NCI-H1417 (cell line): ENCODE measurements around the gene ATP2C2.
A peak's percentile ranks its signal among the peaks of the same experiment; 100 is the strongest.
"Not testable (repeated sequence)": the region's sequence is repeated elsewhere in the genome, so short reads cannot be mapped to it uniquely, and the experiment has no call there.

Experiments
- DNase-seq, 3 experiments: peaks; one replicate each; lab custom pipeline; 2025; lab: John Stamatoyannopoulos, UW

The ATP2C2 gene

DNA sequence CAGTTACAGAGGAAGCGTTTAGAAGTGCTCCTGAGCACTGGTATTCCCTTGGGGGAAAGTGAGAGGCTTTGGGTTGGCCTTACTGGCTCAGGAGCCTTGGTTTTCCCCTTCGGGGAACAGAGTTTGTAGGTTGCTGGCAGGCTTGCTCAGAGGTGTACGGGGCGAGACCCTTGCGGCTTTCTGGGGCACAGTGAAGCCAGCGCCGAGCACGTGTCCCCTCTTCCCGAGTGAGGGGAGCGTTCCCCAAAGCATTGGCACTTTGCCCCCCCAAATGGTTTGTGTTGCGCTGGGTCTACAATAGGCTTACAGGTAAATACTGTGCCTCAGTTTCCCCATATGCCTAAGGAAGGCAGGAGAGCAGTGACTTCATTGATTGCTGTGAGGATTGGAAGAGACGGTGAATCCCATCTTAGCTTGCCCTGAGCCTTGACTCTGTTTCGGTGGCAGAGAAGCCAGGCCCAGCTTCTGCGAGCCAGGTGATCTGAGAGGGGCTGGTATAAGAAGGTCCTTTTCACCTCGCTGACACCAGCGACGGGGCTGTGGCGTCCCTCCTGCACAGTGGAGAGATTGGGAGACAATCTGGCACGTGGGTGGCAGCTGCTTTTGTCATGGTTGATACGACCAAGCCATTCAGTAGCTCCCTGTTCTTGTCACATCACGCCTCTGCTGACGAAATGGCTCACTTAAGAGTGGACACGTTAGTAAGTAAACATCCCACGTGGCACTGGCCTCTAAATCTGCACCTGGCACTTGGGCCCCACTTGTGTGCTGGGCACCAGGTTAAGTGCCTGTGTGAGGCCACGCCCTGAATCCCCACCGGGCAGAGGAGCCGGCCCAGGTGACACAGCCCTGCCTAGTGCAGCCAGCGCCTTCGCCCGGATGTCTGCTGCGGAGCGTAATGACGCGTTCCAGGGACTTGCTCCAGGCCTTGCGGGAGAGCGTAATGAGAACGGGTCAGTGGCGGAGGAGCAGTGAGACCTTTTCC is 81.1 kb downstream of the ATP2C2 start:
- DNase-seq: peak; percentile 72 to 87 (median 84)

GRCh38 chr16:84450176-84450865 is 82.0 kb downstream of the ATP2C2 start:
- no peak for DNase-seq

DNA sequence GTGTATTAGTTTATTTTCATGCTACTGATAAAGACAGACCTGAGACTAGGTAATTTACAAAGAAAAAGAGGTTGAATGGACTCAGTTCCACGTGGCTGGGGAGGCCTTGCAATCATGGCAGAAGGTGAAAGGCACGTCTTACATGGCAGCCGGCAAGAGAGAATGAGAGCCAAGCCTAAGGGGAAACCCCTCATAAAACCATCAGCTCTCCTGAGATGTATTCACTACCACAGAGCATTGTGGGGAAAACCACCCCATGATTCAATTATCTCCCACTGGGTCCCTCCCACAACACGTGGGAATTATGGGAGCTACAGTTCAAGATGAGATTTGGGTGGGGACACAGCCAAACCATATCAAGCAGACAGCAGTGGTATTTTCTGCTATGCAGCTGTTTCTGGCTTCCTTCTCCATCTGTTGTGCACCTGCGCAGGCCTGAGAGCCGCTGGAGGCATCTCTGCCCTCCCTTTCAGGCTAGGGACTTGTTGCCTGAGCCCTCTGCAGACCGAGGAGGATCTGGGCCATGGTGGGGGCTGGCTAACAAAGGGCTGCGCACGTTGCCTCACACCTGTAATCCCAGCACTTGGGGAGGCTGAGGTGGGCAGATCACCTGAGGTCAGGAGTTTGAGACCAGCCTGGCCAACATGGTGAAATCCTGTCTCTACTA is 82.8 kb downstream of the ATP2C2 start:
- DNase-seq: not testable (repeated sequence)

- no peak for DNase-seq
Observed at GRCh38 chr16:84451781-84452180, 83.4 kb downstream of the ATP2C2 start.

- no peak for DNase-seq
Observed at GRCh38 chr16:84453061-84453752, 84.9 kb downstream of the ATP2C2 start.

DNA sequence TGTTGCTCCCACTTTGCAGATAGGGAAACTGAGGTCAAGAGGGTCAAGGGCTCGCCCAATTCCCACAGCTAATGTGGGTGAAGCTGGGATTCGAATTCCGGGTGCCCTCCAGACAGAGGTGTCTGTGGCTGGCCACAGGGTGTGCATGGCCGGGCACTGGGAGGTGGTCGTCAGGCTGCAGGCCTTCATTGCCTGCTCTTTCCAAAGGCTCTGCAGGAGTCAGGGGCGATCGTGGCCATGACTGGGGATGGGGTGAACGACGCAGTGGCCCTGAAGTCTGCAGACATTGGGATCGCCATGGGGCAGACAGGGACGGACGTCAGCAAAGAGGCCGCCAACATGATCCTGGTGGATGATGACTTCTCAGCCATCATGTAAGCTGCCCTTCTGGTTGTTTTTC is 86.3 kb downstream of the ATP2C2 start:
- no peak for DNase-seq

DNA sequence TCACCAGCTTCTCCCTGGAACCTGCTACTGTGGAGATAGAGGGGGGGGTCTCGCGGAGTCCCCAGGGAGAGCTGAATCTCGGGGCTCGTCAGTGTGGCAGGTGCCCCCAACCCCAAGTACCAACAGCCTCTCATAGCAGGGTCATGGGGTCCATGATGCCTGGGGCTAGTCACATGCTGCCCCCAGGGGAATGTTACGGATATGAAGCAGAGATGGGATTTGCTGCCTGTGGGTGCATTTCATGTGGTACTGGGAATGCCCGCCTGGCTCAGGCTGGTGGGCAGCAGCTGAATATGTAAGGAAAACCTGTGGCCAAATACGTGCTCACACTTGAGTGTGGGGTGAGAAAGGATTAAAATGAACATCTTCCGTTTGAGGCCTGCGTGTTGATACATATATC is 86.7 kb downstream of the ATP2C2 start:
- DNase-seq: no peak

GRCh38 chr16:84458606-84459532 is 90.5 kb downstream of the ATP2C2 start:
- DNase-seq: no peak

- no peak for DNase-seq
Observed at GRCh38 chr16:84459533-84459894, 91.2 kb downstream of the ATP2C2 start.

- peak in 2 of 3 experiments; percentile 42 to 70 for DNase-seq
Observed at GRCh38 chr16:84459941-84460405, 91.6 kb downstream of the ATP2C2 start.

- DNase-seq: no peak
Observed at GRCh38 chr16:84460406-84461028, 92.2 kb downstream of the ATP2C2 start.

DNA sequence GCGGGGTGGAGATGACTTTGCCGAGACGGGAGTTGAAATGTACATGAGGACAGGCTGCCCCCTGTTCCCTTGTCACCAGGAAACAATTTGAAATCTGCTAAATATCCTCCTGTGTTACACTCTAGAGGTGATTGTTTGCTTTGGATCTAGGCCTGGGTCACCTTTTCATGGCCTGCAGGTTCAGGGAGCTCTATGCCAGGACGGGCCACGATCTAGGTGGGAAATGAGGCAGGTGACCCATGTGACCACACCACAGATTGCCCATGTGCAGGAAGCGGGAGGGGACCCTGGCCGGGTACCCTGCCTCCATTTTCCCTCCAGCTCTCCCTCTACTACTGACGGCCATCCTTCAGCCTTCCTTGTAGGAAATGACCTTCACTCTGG is 92.7 kb downstream of the ATP2C2 start:
- DNase-seq: no peak

- DNase-seq: no peak
Observed at GRCh38 chr16:84461413-84462295, 93.3 kb downstream of the ATP2C2 start.

- DNase-seq: no peak
Observed at GRCh38 chr16:84462296-84463210, 94.2 kb downstream of the ATP2C2 start.

- no peak for DNase-seq
Observed at GRCh38 chr16:84463221-84463620, 94.9 kb downstream of the ATP2C2 start.

- peak in 1 of 3 experiments; percentile 13 for DNase-seq
Observed at GRCh38 chr16:84464116-84464515, 95.8 kb downstream of the ATP2C2 start.

DNA sequence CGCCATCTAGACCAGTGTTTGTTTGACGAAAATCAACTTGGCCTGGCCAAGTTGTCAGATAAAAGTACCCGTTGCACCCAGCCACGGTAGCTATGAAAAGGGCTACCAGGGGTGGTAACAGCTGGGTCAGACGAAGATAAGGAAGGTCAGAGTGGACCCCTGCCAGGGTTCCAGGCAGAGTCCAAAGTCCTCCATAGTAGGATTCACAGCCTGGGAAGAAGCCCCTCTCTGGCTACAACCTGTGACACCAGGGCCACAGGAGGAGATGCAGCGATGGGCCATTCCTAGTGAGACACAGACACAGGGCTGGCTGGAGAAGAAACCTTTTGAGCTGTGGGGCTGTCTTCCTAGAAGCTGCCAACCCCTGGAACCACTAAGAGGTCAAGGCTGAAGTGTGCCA is 96.8 kb downstream of the ATP2C2 start:
- no peak for DNase-seq

DNA sequence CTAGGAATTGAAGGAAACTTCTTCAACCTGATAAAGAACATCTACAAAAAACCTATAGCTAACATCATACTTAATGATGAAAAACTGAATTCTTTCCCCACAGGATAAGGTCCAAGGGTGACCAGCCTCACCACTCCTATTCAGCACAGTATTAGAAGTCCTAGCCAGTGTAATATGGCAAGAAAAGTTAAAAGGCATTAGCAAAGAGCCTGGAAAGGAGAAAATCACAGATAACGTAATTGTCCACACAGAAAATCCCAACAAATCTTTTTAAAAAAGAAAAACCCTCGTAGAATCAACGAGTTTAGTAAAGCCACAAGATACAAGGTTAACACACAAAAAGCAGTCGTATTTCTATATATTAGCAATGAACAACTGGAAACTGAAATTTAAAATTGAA is 98.4 kb downstream of the ATP2C2 start:
- no peak for DNase-seq
